ENCODE results near the gene C11orf58.

GRCh38 chr11:16796311-16796710 lies 57.9 kb downstream of the C11orf58 start:
- TF ChIP-seq POLR2A (IDR thresholded peaks at IDR 0.05; ENCODE audit: low read length) (no peak), GATA1 (IDR thresholded peaks at IDR 0.05; ENCODE audit: low read depth, low read length) (no peak)
